GM23338 (cell line): Measurements from ENCODE around the gene FCER1G. TPM values are rescaled to one million over a fixed set of nuclear protein-coding genes. Genes with fewer than 3 reads are reported as not detected.
A peak's percentile ranks its signal among the peaks of the same experiment; 100 is the strongest.

Source experiments
- ATAC-seq: fragments of 200-7000 bp; cut with Tn5 transposase; 3 replicates; pipeline ENCODE4 v1.9.1; 2020
- DNase-seq: peaks from one replicate; pipeline ENCODE4 v3.0.0-alpha.2; 2015; ENCODE audit warnings: low spot score
- H2AFZ ChIP-seq: fragments of 200-600 bp; sonication (generic); 2 replicates; pipeline ENCODE4 v1.8.0; 2016; ENCODE audit warnings: antibody characterized with exemption, mild to moderate bottlenecking, moderate library complexity
- H3F3A ChIP-seq: fragments of 200-600 bp; sonication (generic); replicated peaks from 2 replicates; pipeline ENCODE4 v1.8.0; 2017; ENCODE audit warnings: antibody characterized with exemption, mixed run types, low read depth
- H3K27ac ChIP-seq: fragments of 200-600 bp; sonication (generic); 2 replicates; pipeline ENCODE4 v1.6.1; 2016; ENCODE audit warnings: low read depth
- H3K27me3 ChIP-seq: fragments of 200-600 bp; sonication (generic); 2 replicates; pipeline ENCODE4 v1.8.0; 2016; ENCODE audit warnings: mild to moderate bottlenecking, mixed run types, moderate library complexity; ENCODE audit not compliant: insufficient read depth
- H3K36me3 ChIP-seq: fragments of 200-600 bp; sonication (generic); 2 replicates; pipeline ENCODE4 v1.8.0; 2016; ENCODE audit warnings: mild to moderate bottlenecking; ENCODE audit not compliant: insufficient read depth
- H3K4me1 ChIP-seq: fragments of 200-600 bp; sonication (generic); 2 replicates; pipeline ENCODE4 v1.8.0; 2016; ENCODE audit warnings: mild to moderate bottlenecking, moderate library complexity; ENCODE audit not compliant: insufficient read depth
- H3K4me2 ChIP-seq: fragments of 200-600 bp; sonication (generic); 2 replicates; pipeline ENCODE4 v1.7.1; 2017; ENCODE audit warnings: mixed run types
- H3K4me3 ChIP-seq: fragments of 200-600 bp; sonication (generic); 2 replicates; pipeline ENCODE4 v1.6.1; 2016; ENCODE audit warnings: mixed run types
- H3K79me2 ChIP-seq: fragments of 200-600 bp; sonication (generic); replicated peaks from 2 replicates; pipeline ENCODE4 v1.8.0; 2017; ENCODE audit warnings: mild to moderate bottlenecking; ENCODE audit not compliant: insufficient read depth
- H3K9me2 ChIP-seq: fragments of 200-600 bp; sonication (generic); 2 replicates; pipeline ENCODE4 v1.8.0; 2017; ENCODE audit not compliant: insufficient read depth
- H4K20me1 ChIP-seq: fragments of 200-600 bp; sonication (generic); replicated peaks from 2 replicates; pipeline ENCODE4 v1.8.0; 2017; ENCODE audit warnings: mild to moderate bottlenecking; ENCODE audit not compliant: insufficient read depth
- H3K27ac Mint-ChIP-seq: 2 replicates; pipeline ENCODE4 v1.8.0; 2020; ENCODE audit warnings: inconsistent platforms, mild to moderate bottlenecking, moderate library complexity, mixed read lengths
- H3K27me3 Mint-ChIP-seq: 3 replicates; pipeline ENCODE4 v1.8.0; 2022; ENCODE audit warnings: low read depth, mild to moderate bottlenecking, moderate library complexity, mixed read lengths, inconsistent platforms; ENCODE audit not compliant: insufficient read depth, poor library complexity
- H3K36me3 Mint-ChIP-seq: 3 replicates; pipeline ENCODE4 v1.8.0; 2021; ENCODE audit warnings: low read depth, mild to moderate bottlenecking, inconsistent platforms, moderate library complexity, mixed read lengths
- H3K4me1 Mint-ChIP-seq: 3 replicates; pipeline ENCODE4 v1.8.0; 2020; ENCODE audit warnings: mild to moderate bottlenecking, inconsistent platforms, mixed read lengths
- H3K4me3 Mint-ChIP-seq: 3 replicates; pipeline ENCODE4 v1.8.0; 2021; ENCODE audit warnings: moderate library complexity, mild to moderate bottlenecking, inconsistent platforms, mixed read lengths
- H3K9me3 Mint-ChIP-seq: 3 replicates; pipeline ENCODE4 v1.8.0; 2020; ENCODE audit warnings: moderate library complexity, mild to moderate bottlenecking, inconsistent platforms, mixed read lengths
- CREB1 ChIP-seq: fragments of 250-450 bp; sonication (Bioruptor Pico); IDR thresholded peaks from 2 replicates; pipeline ENCODE4 v1.5.0; 2020; ENCODE audit warnings: low read depth, mild to moderate bottlenecking, moderate library complexity
- CTCF ChIP-seq, 2 experiments: fragments of 200-600 bp in 1 of 2; sonication (generic) in 1 of 2; conservative IDR thresholded peaks; 2 replicates each; pipeline versions ENCODE4 v1.5.1 to v1.6.1; 2016 to 2017; ENCODE audit warnings: antibody characterized with exemption in 2 of 2, low read depth in 2 of 2, mild to moderate bottlenecking in 2 of 2, moderate library complexity in 1 of 2
- ETS1 ChIP-seq: IDR thresholded peaks from 2 replicates; pipeline ENCODE4 v1.6.1; 2016; ENCODE audit warnings: antibody characterized with exemption
- EZH2phosphoT487 ChIP-seq: fragments of 200-600 bp; sonication (generic); IDR thresholded peaks from one replicate; pipeline ENCODE4 v1.8.1; 2018; ENCODE audit warnings: antibody characterized with exemption; ENCODE audit not compliant: unreplicated experiment
- POLR2AphosphoS5 ChIP-seq: IDR thresholded peaks from 2 replicates; pipeline ENCODE4 v1.6.1; 2016; ENCODE audit warnings: antibody characterized with exemption, low read depth
- STAT1 ChIP-seq: IDR thresholded peaks from one replicate; pipeline ENCODE4 v1.6.1; 2016; ENCODE audit warnings: antibody characterized with exemption; ENCODE audit not compliant: unreplicated experiment
- ZNF114 ChIP-seq: fragments of 250-450 bp; sonication (Bioruptor Pico); IDR thresholded peaks from 2 replicates; pipeline ENCODE4 v1.5.0; 2020; ENCODE audit warnings: mild to moderate bottlenecking, moderate library complexity
- ZNF331 ChIP-seq: fragments of 250-450 bp; sonication (Bioruptor Pico); IDR thresholded peaks from 2 replicates; pipeline ENCODE4 v1.5.0; 2020; ENCODE audit warnings: low read depth, mild to moderate bottlenecking, moderate library complexity
- polyA plus RNA-seq: library from polyadenylated mRNA; unstranded; fragments of >200 nt; fragmentation: Nextera tagmentation; extraction: Ambion mirVana; gene quantifications from 2 replicates; pipeline ENCODE4 v1.2.1, GENCODE V29; 2016
- total RNA-seq: library from RNA; depleted of rRNA; stranded (reverse); fragments of >200 nt; shearing (Covaris generic); gene quantifications from 2 replicates; pipeline ENCODE4 v1.2.3, GENCODE V29; 2014
- TF ChIP-seq, protein P1 (sequence below): IDR thresholded peaks from one replicate; pipeline ENCODE4 v1.6.1; 2018; ENCODE audit warnings: antibody characterized with exemption; ENCODE audit not compliant: unreplicated experiment

Gene FCER1G
- total and polyA plus RNA-seq, 2 experiments from 2014 or later: 1.1 TPM; not detected in 1

- TF ChIP-seq ZNF331 (CRISPR knock-in tag): no peak
- no peak for TF ChIP-seq STAT1
- no peak for TF ChIP-seq POLR2AphosphoS5
- TF ChIP-seq ZNF114 (CRISPR knock-in tag): no peak
- no peak for TF ChIP-seq CREB1 (CRISPR knock-in tag)
- no peak for TF ChIP-seq CTCF (conservative IDR thresholded peaks at IDR 0.05; ENCODE audit: low read depth in 2 of 2)
Measured at GRCh38 chr1:161260376-161261260, 45.5 kb downstream of the FCER1G start (continued).

DNA sequence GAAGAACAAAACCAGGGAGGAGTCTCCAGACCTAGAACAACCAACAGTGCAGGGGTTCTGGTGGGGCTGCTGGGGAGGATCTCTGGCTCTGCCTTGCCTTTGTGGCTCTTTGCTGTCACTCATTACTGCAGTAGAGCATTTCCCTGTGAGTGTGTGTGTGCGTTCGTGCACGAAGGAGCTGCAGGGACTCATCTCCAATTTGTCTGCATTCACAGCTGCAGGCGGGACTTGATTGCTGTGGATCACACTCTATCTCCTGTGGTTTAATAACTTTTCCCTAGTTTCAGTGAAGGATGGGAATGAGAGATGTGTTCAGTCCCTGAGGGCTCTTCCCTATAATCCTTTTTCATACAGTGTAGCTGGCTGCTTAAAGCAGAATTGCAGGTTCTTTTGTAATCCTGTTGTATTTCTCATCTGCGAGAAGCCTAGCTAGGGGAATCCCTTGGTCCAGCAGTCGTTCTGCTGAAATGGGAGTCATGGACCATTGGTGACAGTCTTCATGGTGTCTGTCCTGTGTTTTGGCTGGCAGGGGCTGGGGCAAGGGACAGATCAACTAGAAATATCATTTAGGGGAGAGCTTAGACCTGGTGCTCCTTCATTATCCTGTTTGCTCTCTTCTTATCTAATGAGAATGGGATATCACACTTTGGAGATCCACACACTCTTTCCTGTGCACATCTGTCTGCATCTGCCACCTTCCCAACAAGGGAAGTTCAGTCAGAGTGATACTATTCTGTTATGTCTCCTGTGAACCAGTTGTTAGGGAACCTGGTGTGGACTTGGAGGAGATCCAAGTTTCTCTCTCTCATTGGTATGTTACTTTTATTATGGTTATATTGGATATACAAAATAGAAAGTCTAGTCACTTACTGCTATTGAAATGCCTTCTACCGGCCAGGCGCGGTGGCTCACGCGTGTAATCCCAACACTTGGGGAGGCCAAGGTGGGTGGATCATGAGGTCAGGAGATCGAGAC, 46.5 kb downstream of the FCER1G start:
- Histone ChIP-seq H3K4me1 (peaks cover 16% of the 10 kb centered on the region), H3K27ac (no peak overlapping the region), H3K4me2 (peak overlapping the region; percentile 48; the same call in 1 of the 2 replicates), H4K20me1 (no peaks in the 10 kb centered on the region), H2AFZ (0 out of 2 replicates have a peak overlapping the region, but pooled peaks have one; percentile 47), H3K79me2 (no peaks in the 10 kb centered on the region), H3F3A (0 out of 2 replicates have a peak, but pooled peaks cover 7% of the 10 kb centered on the region), H3K9me2 (no peaks in the 10 kb centered on the region), H3K4me3 (no peak overlapping the region), H3K36me3 (peaks cover 5% of the 10 kb centered on the region; the same call in 1 of the 2 replicates), H3K27me3 (peaks cover 38% of the 10 kb centered on the region)
- no peak for ATAC-seq
- H3K27me3 Mint-ChIP-seq: peaks cover 42% of the 10 kb centered on the region
- H3K9me3 Mint-ChIP-seq: peaks cover 20% of the 10 kb centered on the region
- H3K36me3 Mint-ChIP-seq: peaks cover 16% of the 10 kb centered on the region
- H3K4me1 Mint-ChIP-seq: peaks cover 27% of the 10 kb centered on the region
- H3K27ac Mint-ChIP-seq: no peak overlapping the region
- no peak for DNase-seq
- TF ChIP-seq ETS1 (no peak), EZH2phosphoT487 (no peak), ZNF331 (CRISPR knock-in tag) (no peak), CTCF (conservative IDR thresholded peaks at IDR 0.05; ENCODE audit: low read depth in 2 of 2) (no peak), CREB1 (CRISPR knock-in tag) (no peak), POLR2AphosphoS5 (no peak), STAT1 (no peak)
- TF ChIP-seq, protein P1, sequence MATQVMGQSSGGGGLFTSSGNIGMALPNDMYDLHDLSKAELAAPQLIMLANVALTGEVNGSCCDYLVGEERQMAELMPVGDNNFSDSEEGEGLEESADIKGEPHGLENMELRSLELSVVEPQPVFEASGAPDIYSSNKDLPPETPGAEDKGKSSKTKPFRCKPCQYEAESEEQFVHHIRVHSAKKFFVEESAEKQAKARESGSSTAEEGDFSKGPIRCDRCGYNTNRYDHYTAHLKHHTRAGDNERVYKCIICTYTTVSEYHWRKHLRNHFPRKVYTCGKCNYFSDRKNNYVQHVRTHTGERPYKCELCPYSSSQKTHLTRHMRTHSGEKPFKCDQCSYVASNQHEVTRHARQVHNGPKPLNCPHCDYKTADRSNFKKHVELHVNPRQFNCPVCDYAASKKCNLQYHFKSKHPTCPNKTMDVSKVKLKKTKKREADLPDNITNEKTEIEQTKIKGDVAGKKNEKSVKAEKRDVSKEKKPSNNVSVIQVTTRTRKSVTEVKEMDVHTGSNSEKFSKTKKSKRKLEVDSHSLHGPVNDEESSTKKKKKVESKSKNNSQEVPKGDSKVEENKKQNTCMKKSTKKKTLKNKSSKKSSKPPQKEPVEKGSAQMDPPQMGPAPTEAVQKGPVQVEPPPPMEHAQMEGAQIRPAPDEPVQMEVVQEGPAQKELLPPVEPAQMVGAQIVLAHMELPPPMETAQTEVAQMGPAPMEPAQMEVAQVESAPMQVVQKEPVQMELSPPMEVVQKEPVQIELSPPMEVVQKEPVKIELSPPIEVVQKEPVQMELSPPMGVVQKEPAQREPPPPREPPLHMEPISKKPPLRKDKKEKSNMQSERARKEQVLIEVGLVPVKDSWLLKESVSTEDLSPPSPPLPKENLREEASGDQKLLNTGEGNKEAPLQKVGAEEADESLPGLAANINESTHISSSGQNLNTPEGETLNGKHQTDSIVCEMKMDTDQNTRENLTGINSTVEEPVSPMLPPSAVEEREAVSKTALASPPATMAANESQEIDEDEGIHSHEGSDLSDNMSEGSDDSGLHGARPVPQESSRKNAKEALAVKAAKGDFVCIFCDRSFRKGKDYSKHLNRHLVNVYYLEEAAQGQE: peak; percentile 8
- H3K4me3 Mint-ChIP-seq: no peak overlapping the region; the same call in 2 of the 3 replicates
